Panc1 (cell line): ENCODE measurements around the gene SLF1. TPM values are rescaled to one million over a fixed set of nuclear protein-coding genes. Genes with fewer than 3 reads are reported as not detected.

Source experiments
- ATAC-seq: fragments of 200-7000 bp; cut with Tn5 transposase; 2 replicates; pipeline ENCODE4 v1.9.1; 2020; ENCODE audit warnings: mild to moderate bottlenecking, moderate library complexity
- BruUV-seq: library from RNA; stranded (reverse); fragments of 400-500 nt; replicated peaks from 2 replicates; lab custom pipeline; 2021; lab: Mats Ljungman, UMichigan
- CTCF ChIA-PET: fragments of 300-600 bp; sonication (Branson Sonifier 250); formaldehyde crosslinking; loops from one replicate; lab custom pipeline; 2022; ENCODE audit warnings: antibody characterized with exemption; lab: Charles Lee
- POLR2A ChIA-PET: fragments of 300-600 bp; sonication (Branson Sonifier 250); formaldehyde crosslinking; loops from one replicate; lab custom pipeline; 2022; ENCODE audit warnings: antibody characterized with exemption; lab: Charles Lee
- DNase-seq: peaks from one replicate; pipeline ENCODE4 v3.0.0-alpha.2; 2010; ENCODE audit warnings: low read depth, low spot score
- H3K27ac ChIP-seq: 2 replicates; pipeline ENCODE4 v1.5.1; 2011; ENCODE audit warnings: mild to moderate bottlenecking, low read length, inconsistent platforms
- H3K27me3 ChIP-seq: fragments of 200-500 bp; sonication (Bioruptor generic); 2 replicates; pipeline ENCODE4 v1.6.0; 2014; ENCODE audit warnings: low read length, inconsistent platforms; ENCODE audit not compliant: control insufficient read depth, insufficient read depth
- H3K36me3 ChIP-seq: fragments of 200-500 bp; sonication (Bioruptor generic); 2 replicates; pipeline ENCODE4 v1.5.1; 2014; ENCODE audit warnings: inconsistent platforms, mild to moderate bottlenecking, low read length, moderate library complexity; ENCODE audit not compliant: control insufficient read depth, insufficient read depth
- H3K4me1 ChIP-seq: 2 replicates; pipeline ENCODE4 v1.5.1; 2011; ENCODE audit warnings: inconsistent platforms, mild to moderate bottlenecking, low read length, moderate library complexity; ENCODE audit not compliant: control insufficient read depth, insufficient read depth
- H3K4me3 ChIP-seq, 2 experiments: 2 replicates each; pipeline ENCODE4 v1.5.1; 2011 to 2012; ENCODE audit warnings: low read depth in 2 of 2, low read length in 2 of 2, mild to moderate bottlenecking in 2 of 2, inconsistent platforms in 1 of 2, moderate library complexity in 1 of 2
- H3K9me3 ChIP-seq: fragments of 200-500 bp; sonication (Bioruptor generic); 2 replicates; pipeline ENCODE4 v1.5.1; 2014; ENCODE audit warnings: low read depth, mild to moderate bottlenecking, inconsistent platforms, low read length, moderate library complexity; ENCODE audit not compliant: control insufficient read depth, insufficient read depth
- CTCF ChIP-seq: fragments of 450-650 bp; IDR thresholded peaks from 2 replicates; pipeline ENCODE4 v1.5.1; 2017; ENCODE audit warnings: mild to moderate bottlenecking
- POLR2AphosphoS5 ChIP-seq: IDR thresholded peaks from 2 replicates; pipeline ENCODE4 v1.6.1; 2012; ENCODE audit warnings: mild to moderate bottlenecking, low read depth, low read length, moderate library complexity
- REST ChIP-seq, 2 experiments: IDR thresholded peaks; 2 replicates each; pipeline ENCODE4 v1.6.1; 2011 to 2012; ENCODE audit warnings: low read depth in 2 of 2, control low read depth in 1 of 2, low read length in 1 of 2, mild to moderate bottlenecking in 1 of 2, moderate library complexity in 1 of 2; ENCODE audit not compliant: insufficient read depth in 1 of 2
- SIN3A ChIP-seq: IDR thresholded peaks from 2 replicates; pipeline ENCODE4 v1.6.1; 2012; ENCODE audit warnings: low read depth, mild to moderate bottlenecking, low read length, moderate library complexity, borderline replicate concordance; ENCODE audit not compliant: insufficient read depth
- TCF7L2 ChIP-seq: IDR thresholded peaks from 2 replicates; pipeline ENCODE4 v1.6.1; 2011; ENCODE audit warnings: mild to moderate bottlenecking, low read depth, low read length, inconsistent platforms
- in situ Hi-C: cut with HindIII; loops from 2 replicates; pipeline ENCODE4 v1.10.0; 2016; ENCODE audit warnings: low sequenced_read_pairs, low pct_unique_long_range_greater_than_20kb
- intact Hi-C: fragments of 100-400 bp; cut with micrococcal nuclease; formaldehyde crosslinking; loops from one replicate; pipeline ENCODE4 v1.10.0; 2022; ENCODE audit not compliant: unreplicated experiment
- total RNA-seq: library from RNA; stranded (reverse); gene quantifications from one replicate; pipeline ENCODE4 v1.2.1, GENCODE V29; 2021; ENCODE audit not compliant: unreplicated experiment

SLF1 gene
- total RNA-seq, 1 experiment from 2014 or later, result 9.7 TPM

DNA sequence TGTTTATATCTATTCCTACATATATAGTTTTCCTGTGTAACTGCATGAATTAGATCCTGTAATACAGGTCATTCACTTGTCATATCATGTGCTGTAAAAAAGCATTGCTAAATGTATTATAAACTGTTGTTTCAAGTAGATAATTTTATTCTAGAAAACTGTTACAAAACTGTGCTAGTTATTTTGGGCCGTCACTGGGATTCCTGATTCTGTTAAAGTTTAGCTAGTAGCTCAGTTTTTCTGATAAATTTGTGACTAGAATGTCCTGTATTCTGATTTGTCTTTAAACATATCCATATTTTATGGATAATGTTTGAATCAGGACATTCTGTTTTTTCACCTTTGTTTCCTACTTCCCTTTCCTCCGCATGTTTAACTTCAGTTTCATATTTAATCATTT is 5.4 kb downstream of the SLF1 start:
- Histone ChIP-seq H3K9me3 (no peaks in the 10 kb centered on the region), H3K4me3 (no peak overlapping the region), H3K27me3 (no peaks in the 10 kb centered on the region), H3K4me1 (no peaks in the 10 kb centered on the region; the same call in 1 of the 2 replicates), H3K36me3 (no peaks in the 10 kb centered on the region), H3K27ac (no peak overlapping the region)
- BruUV-seq, result no TSS peak
- in situ Hi-C loops, result no loop called here
- intact Hi-C loops, result no loop called here
- TF ChIP-seq REST (IDR thresholded peaks at IDR 0.05; ENCODE audit: insufficient read depth in 1 of 2, low read depth in 2 of 2, low read length in 1 of 2) (no peak), TCF7L2 (no peak), POLR2AphosphoS5 (no peak), CTCF (no peak), SIN3A (no peak)
- POLR2A ChIA-PET, result no interaction called here
- DNase-seq, result no peak
- no peak for ATAC-seq
- CTCF ChIA-PET, result no interaction called here

DNA sequence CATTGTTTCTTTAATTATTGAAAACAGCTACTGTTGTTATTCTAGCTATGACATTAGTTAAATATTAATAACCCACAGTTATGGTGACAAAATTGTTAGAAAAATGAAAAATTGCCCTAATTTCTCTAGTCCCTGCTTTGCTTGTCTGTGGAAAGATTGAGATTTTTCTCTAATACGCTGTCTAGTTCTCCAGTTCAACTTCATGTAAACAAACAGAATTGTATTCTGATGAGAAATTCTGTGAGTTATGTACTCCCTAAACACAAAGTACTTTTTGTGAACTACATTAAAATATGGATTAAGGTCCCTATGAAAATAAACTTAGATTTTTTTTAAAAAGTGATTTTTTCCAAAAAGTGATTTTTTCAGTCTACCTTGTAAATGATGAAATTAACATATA is 8.7 kb downstream of the SLF1 start:
- ATAC-seq (no peak), DNase-seq (no peak)
- ChIA-PET CTCF (no interaction called here), POLR2A (no interaction called here)
- intact Hi-C loops, result no loop called here
- Histone ChIP-seq H3K36me3 (peaks cover 2% of the 10 kb centered on the region; the same call in 1 of the 2 replicates), H3K9me3 (no peaks in the 10 kb centered on the region), H3K27me3 (no peaks in the 10 kb centered on the region), H3K27ac (no peak overlapping the region), H3K4me3 (no peak overlapping the region), H3K4me1 (no peaks in the 10 kb centered on the region)
- TF ChIP-seq TCF7L2 (no peak), POLR2AphosphoS5 (no peak), SIN3A (no peak), CTCF (no peak), REST (IDR thresholded peaks at IDR 0.05; ENCODE audit: insufficient read depth in 1 of 2, low read depth in 2 of 2, low read length in 1 of 2) (no peak)
- no TSS peak for BruUV-seq
- in situ Hi-C loops, result no loop called here
